DND-41 (cell line): ENCODE results near the gene NRXN3.

Experiments
- ATAC-seq: fragments of 200-7000 bp; cut with Tn5 transposase; 3 replicates; pipeline ENCODE4 v1.9.1; 2021; ENCODE audit warnings: low read depth; ENCODE audit not compliant: insufficient read depth
- DNase-seq: peaks from one replicate; pipeline ENCODE4 v3.0.0-alpha.2; 2020
- H2AFZ ChIP-seq: 2 replicates; pipeline ENCODE4 v1.6.0; 2012; ENCODE audit warnings: low read depth, low read length
- H3K27ac ChIP-seq: 2 replicates; pipeline ENCODE4 v1.5.1; 2012; ENCODE audit warnings: low read length, inconsistent platforms
- H3K27me3 ChIP-seq: fragments of 200-600 bp; sonication (generic); 2 replicates; pipeline ENCODE4 v1.6.0; 2012; ENCODE audit warnings: low read length, mild to moderate bottlenecking, inconsistent platforms; ENCODE audit not compliant: insufficient read depth, poor library complexity
- H3K36me3 ChIP-seq: 2 replicates; pipeline ENCODE4 v1.5.1; 2012; ENCODE audit warnings: low read length, inconsistent platforms; ENCODE audit not compliant: insufficient read depth
- H3K4me1 ChIP-seq: 2 replicates; pipeline ENCODE4 v1.5.1; 2012; ENCODE audit warnings: mild to moderate bottlenecking, low read length; ENCODE audit not compliant: insufficient read depth
- H3K4me2 ChIP-seq: 2 replicates; pipeline ENCODE4 v1.6.0; 2012; ENCODE audit warnings: mild to moderate bottlenecking, moderate library complexity, low read length, inconsistent platforms; ENCODE audit not compliant: insufficient read depth
- H3K4me3 ChIP-seq, 2 experiments: fragments of 200-600 bp in 1 of 2; shearing (Covaris generic) in 1 of 2; 2 replicates each; pipeline ENCODE4 v1.5.1; 2012 to 2016; ENCODE audit warnings: inconsistent platforms in 2 of 2, low read length in 2 of 2, mild to moderate bottlenecking in 2 of 2, low read depth in 1 of 2, moderate library complexity in 1 of 2
- H3K79me2 ChIP-seq: 2 replicates; pipeline ENCODE4 v1.6.0; 2012; ENCODE audit warnings: low read length, inconsistent platforms; ENCODE audit not compliant: insufficient read depth
- H3K9ac ChIP-seq: 2 replicates; pipeline ENCODE4 v1.6.0; 2012; ENCODE audit warnings: low read depth, mild to moderate bottlenecking, inconsistent platforms, low read length, moderate library complexity
- H3K9me3 ChIP-seq: 2 replicates; pipeline ENCODE4 v1.5.1; 2012; ENCODE audit warnings: low read length, moderate library complexity, mild to moderate bottlenecking, inconsistent platforms; ENCODE audit not compliant: insufficient read depth, severe bottlenecking
- H4K20me1 ChIP-seq: 2 replicates; pipeline ENCODE4 v1.6.0; 2012; ENCODE audit warnings: low read length; ENCODE audit not compliant: insufficient read depth
- EZH2 ChIP-seq: IDR thresholded peaks from 3 replicates; pipeline ENCODE4 v1.6.1; 2012; ENCODE audit warnings: borderline replicate concordance, low read depth, mild to moderate bottlenecking, moderate library complexity, low read length, inconsistent platforms; ENCODE audit not compliant: severe bottlenecking
- TF ChIP-seq, protein P1 (sequence below): IDR thresholded peaks from 2 replicates; pipeline ENCODE4 v1.5.1; 2012; ENCODE audit warnings: borderline replicate concordance, low read length, moderate library complexity, mild to moderate bottlenecking; ENCODE audit not compliant: poor library complexity, severe bottlenecking; ENCODE audit errors: extremely low read depth

The NRXN3 gene

DNA sequence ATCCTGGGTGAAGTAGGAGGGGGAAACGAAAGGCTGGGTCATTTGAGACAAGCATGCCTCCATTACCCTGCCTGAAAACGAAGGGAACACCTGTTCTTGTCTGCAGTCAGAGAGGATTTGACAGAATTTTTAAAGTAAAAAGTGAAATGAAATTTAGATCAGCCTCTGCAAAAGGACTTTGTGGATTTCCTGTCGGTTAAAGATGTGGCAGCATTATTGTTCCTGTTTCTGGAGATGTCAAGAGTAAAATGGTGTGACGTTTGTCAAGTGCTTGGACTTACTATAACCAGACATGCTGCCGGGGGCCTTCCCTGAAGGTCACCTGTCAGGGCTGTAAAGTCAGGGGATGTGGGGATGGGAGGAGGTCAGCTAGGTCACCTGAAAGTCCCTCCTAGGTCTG, 32.0 kb downstream of the NRXN3 start:
- H3K4me2 ChIP-seq, result peak overlapping the region; percentile 25; the same call in 1 of the 2 replicates
- peak; percentile 73 for ATAC-seq

GRCh38 chr14:78202976-78203375, 32.8 kb downstream of the NRXN3 start:
- no peaks in the 10 kb centered on the region for H3K79me2 ChIP-seq
- DNase-seq (peak; percentile 5), ATAC-seq (0 out of 3 replicates have a peak, but pooled peaks have one; percentile 20)
- peaks cover 29% of the 10 kb centered on the region for H3K4me1 ChIP-seq
- no peak overlapping the region for H3K4me2 ChIP-seq
- no peaks in the 10 kb centered on the region for H3K27me3 ChIP-seq
- H3K9ac ChIP-seq, result no peak overlapping the region
- H2AFZ ChIP-seq, result no peak overlapping the region
- H3K4me3 ChIP-seq, result no peak overlapping the region
- H3K27ac ChIP-seq, result no peak overlapping the region
- no peaks in the 10 kb centered on the region for H3K9me3 ChIP-seq
- TF ChIP-seq, protein P1, sequence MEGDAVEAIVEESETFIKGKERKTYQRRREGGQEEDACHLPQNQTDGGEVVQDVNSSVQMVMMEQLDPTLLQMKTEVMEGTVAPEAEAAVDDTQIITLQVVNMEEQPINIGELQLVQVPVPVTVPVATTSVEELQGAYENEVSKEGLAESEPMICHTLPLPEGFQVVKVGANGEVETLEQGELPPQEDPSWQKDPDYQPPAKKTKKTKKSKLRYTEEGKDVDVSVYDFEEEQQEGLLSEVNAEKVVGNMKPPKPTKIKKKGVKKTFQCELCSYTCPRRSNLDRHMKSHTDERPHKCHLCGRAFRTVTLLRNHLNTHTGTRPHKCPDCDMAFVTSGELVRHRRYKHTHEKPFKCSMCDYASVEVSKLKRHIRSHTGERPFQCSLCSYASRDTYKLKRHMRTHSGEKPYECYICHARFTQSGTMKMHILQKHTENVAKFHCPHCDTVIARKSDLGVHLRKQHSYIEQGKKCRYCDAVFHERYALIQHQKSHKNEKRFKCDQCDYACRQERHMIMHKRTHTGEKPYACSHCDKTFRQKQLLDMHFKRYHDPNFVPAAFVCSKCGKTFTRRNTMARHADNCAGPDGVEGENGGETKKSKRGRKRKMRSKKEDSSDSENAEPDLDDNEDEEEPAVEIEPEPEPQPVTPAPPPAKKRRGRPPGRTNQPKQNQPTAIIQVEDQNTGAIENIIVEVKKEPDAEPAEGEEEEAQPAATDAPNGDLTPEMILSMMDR, result no peak
- TF ChIP-seq EZH2, result no peak
- no peaks in the 10 kb centered on the region for H3K36me3 ChIP-seq
- H4K20me1 ChIP-seq, result no peaks in the 10 kb centered on the region

More for the DNA sequence above, 32.0 kb downstream of the NRXN3 start:
- H2AFZ ChIP-seq, result no peak overlapping the region
- no peaks in the 10 kb centered on the region for H3K36me3 ChIP-seq
- no peak overlapping the region for H3K4me3 ChIP-seq
- H3K27me3 ChIP-seq, result no peaks in the 10 kb centered on the region
- TF ChIP-seq, protein P1, result no peak
- TF ChIP-seq EZH2, result no peak
- peak; percentile 19 for DNase-seq
- no peaks in the 10 kb centered on the region for H4K20me1 ChIP-seq
- peaks cover 29% of the 10 kb centered on the region for H3K4me1 ChIP-seq
- H3K9me3 ChIP-seq, result no peaks in the 10 kb centered on the region
- no peak overlapping the region for H3K9ac ChIP-seq
- H3K27ac ChIP-seq, result peak overlapping the region; percentile 50
- H3K79me2 ChIP-seq, result no peaks in the 10 kb centered on the region

DNA sequence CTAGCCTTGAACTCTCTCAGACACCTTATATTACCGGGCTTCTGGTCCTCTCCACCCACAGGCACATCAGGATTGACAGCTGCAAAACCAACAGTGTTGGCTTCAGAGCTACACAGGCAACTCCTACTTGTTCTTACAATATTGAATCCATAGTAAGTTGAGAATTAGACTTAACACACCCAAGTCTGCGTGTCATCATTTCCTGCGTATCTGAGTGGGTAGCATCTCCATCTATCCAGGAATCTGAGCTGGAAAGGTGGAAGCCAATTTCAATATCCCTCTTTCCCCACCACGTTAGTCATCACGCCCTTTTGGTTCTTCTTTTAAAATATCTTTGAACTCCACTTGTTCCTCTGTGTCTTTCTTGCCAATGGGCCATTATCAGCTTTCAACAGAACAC, 37.2 kb downstream of the NRXN3 start:
- Histone ChIP-seq H4K20me1 (no peaks in the 10 kb centered on the region), H3K27ac (no peak overlapping the region), H2AFZ (no peak overlapping the region), H3K79me2 (no peaks in the 10 kb centered on the region), H3K36me3 (no peaks in the 10 kb centered on the region), H3K4me1 (peaks cover 14% of the 10 kb centered on the region), H3K27me3 (no peaks in the 10 kb centered on the region), H3K9me3 (peaks cover 8% of the 10 kb centered on the region), H3K9ac (no peak overlapping the region), H3K4me3 (no peak overlapping the region), H3K4me2 (no peak overlapping the region)
- TF ChIP-seq, protein P1, result no peak
- TF ChIP-seq EZH2, result no peak
- ATAC-seq (no peak), DNase-seq (no peak)

DNA sequence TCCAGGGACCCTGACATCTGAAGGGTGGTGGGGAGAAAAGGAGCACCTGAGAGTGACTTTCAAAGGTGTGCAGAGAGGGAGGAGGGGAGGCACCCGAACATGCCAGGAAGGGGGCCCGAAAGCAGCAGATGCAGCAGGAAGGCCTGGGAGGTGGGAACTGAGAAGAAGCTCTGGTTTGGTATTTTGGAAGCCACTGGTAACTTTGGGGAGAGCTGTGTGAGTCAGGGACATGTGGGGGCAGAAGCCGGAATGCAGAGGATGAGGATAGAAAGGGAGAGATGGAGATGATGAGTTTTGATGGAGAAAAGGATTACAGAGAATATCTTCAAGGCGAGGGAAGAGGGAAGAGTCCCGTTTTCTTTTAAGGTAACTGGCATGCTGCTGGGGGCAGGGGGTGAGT, 50.1 kb downstream of the NRXN3 start:
- Histone ChIP-seq H2AFZ (no peak overlapping the region), H3K4me3 (no peak overlapping the region), H4K20me1 (no peaks in the 10 kb centered on the region), H3K79me2 (no peaks in the 10 kb centered on the region), H3K36me3 (no peaks in the 10 kb centered on the region), H3K27ac (no peak overlapping the region), H3K4me1 (no peaks in the 10 kb centered on the region), H3K9me3 (no peaks in the 10 kb centered on the region), H3K9ac (no peak overlapping the region), H3K4me2 (no peak overlapping the region), H3K27me3 (no peaks in the 10 kb centered on the region)
- DNase-seq (no peak), ATAC-seq (no peak)
- no peak for TF ChIP-seq EZH2
- TF ChIP-seq, protein P1, result no peak
